ENCODE data around the gene GOPC. TPM values are rescaled to one million over a fixed set of nuclear protein-coding genes. Genes with fewer than 3 reads are reported as not detected.
A peak's percentile ranks its signal among the peaks of the same experiment; 100 is the strongest.

Gene GOPC
- total RNA-seq, 4 donors from 2014 or later: 20.5 to 34.1 (median 24.2) TPM

DNA sequence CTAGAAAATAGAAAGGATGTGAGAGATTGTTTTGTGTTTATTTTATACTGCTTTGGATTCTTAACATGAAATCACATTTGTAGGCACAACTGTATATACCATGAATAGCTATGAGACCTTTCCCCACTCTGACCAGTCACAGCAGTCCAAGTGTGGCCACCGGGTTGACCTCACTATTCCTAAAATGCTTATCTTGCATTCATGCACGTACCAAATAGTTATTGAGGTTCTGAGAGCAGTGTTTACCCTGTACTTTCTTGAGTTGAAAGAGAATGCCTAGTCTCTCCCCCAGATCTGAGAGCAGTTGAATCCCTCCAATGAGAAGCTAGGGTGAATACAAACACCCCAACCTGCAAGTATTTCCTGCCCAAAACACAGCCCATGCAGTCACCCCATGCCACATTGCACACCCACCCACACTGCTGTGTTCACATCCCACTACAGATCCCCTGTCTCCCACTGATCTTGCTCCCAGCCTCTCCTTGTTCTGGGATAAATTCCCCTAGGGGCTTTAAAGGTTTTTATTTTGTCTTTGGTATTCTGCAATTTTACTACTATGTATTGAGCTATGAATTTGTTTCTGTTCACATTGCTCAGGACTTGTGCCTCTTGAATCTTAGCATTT lies 51.6 kb downstream of the GOPC start:
- Histone ChIP-seq H3K9me3 (no peaks in the 10 kb centered on the region), H3K4me1 (peaks cover 0 to 18% (median 3%) of the 10 kb centered on the region in 3 donors), H3K36me3 (peaks cover 0 to under 1% of the 10 kb centered on the region in 2 donors), H3K27me3 (no peaks in the 10 kb centered on the region), H3K4me3 (no peak overlapping the region), H3K27ac (no peak overlapping the region)
- ATAC-seq: no peak
- 80 to 92% methylated on average over 2 of the region's 2 CpGs for WGBS, 2 donors (ENCODE audit: low coverage in 1 of 2)
- TF ChIP-seq EP300 (IDR thresholded peaks at IDR 0.05) (no peak), POLR2A (IDR thresholded peaks at IDR 0.05) (no peak)

GRCh38 chr6:117550078-117550600 lies 52.2 kb downstream of the GOPC start:
- WGBS, 2 donors (ENCODE audit: low coverage in 1 of 2): 94 to 97% methylated on average over 2 to 3 of the region's 3 CpGs
- Histone ChIP-seq H3K27ac (no peak overlapping the region), H3K36me3 (peaks cover 0 to 6% of the 10 kb centered on the region in 2 donors), H3K27me3 (no peaks in the 10 kb centered on the region), H3K4me1 (peaks cover 0 to 17% (median 3%) of the 10 kb centered on the region in 3 donors), H3K9me3 (no peaks in the 10 kb centered on the region), H3K4me3 (no peak overlapping the region)
- no peak for TF ChIP-seq CTCF (IDR thresholded peaks at IDR 0.05)
- no peak for TF ChIP-seq EP300 (IDR thresholded peaks at IDR 0.05)
- no peak for TF ChIP-seq POLR2A (IDR thresholded peaks at IDR 0.05)
- TF ChIP-seq POLR2AphosphoS5 (IDR thresholded peaks at IDR 0.05): no peak
- ATAC-seq: no peak

DNA sequence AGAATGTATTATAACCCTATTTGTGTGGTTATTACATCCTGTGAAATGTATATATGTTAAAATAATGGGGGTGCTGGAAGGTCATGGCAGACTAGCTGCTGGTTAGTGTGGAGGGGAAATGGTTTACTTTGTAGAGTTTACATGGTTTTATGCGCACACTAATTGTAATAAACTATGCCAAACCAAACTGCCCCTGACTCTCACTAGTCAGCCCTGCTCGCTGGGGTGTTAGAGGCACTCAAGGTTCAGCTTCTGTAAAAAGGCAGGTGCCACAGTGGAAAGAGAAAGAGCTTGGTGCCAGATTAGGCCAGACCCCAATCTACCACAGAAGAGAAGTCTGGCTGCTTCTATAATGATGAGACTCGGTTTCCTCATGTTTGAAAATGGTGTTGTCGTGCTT lies 52.7 kb downstream of the GOPC start:
- TF ChIP-seq CTCF (IDR thresholded peaks at IDR 0.05): no peak
- TF ChIP-seq POLR2AphosphoS5 (IDR thresholded peaks at IDR 0.05): no peak
- TF ChIP-seq EP300 (IDR thresholded peaks at IDR 0.05): no peak
- TF ChIP-seq POLR2A (IDR thresholded peaks at IDR 0.05): no peak
- 96% methylated on average over 4 of the region's 4 CpGs; no CpG with 5 or more reads in 1 of the 2 donors for WGBS, 2 donors (ENCODE audit: low coverage in 1 of 2)
- no peak overlapping the region for H3K4me3 ChIP-seq
- H3K27me3 ChIP-seq: no peaks in the 10 kb centered on the region
- H3K9me3 ChIP-seq: no peaks in the 10 kb centered on the region
- peaks cover 0 to 11% of the 10 kb centered on the region in 2 donors for H3K36me3 ChIP-seq
- peaks cover 0 to 17% (median 3%) of the 10 kb centered on the region in 3 donors for H3K4me1 ChIP-seq
- H3K27ac ChIP-seq: no peak overlapping the region
- no peak for ATAC-seq

GRCh38 chr6:117548797-117549301 lies 53.5 kb downstream of the GOPC start:
- WGBS, 2 donors (ENCODE audit: low coverage in 1 of 2): 74 to 82% methylated on average over 4 to 8 of the region's 8 CpGs
- H3K9me3 ChIP-seq: no peaks in the 10 kb centered on the region
- ATAC-seq: no peak
- peaks cover 0 to 19% of the 10 kb centered on the region in 2 donors for H3K36me3 ChIP-seq
- peaks cover 0 to 17% (median 3%) of the 10 kb centered on the region in 3 donors for H3K4me1 ChIP-seq
- H3K27me3 ChIP-seq: no peaks in the 10 kb centered on the region
- H3K27ac ChIP-seq: no peak overlapping the region
- no peak for TF ChIP-seq CTCF (IDR thresholded peaks at IDR 0.05)
- TF ChIP-seq EP300 (IDR thresholded peaks at IDR 0.05): no peak
- TF ChIP-seq POLR2AphosphoS5 (IDR thresholded peaks at IDR 0.05): no peak
- TF ChIP-seq POLR2A (IDR thresholded peaks at IDR 0.05): no peak
- H3K4me3 ChIP-seq: no peak overlapping the region

GRCh38 chr6:117547688-117548621 lies 54.4 kb downstream of the GOPC start:
- H3K36me3 ChIP-seq: peaks cover 0 to 20% of the 10 kb centered on the region in 2 donors
- peak in 2 of 4 experiments; percentile 5 to 35 for TF ChIP-seq CTCF (IDR thresholded peaks at IDR 0.05)
- no peak for TF ChIP-seq POLR2AphosphoS5 (IDR thresholded peaks at IDR 0.05)
- TF ChIP-seq EP300 (IDR thresholded peaks at IDR 0.05): no peak
- TF ChIP-seq POLR2A (IDR thresholded peaks at IDR 0.05): no peak
- peak overlapping the region; percentile 42 to 54 for H3K4me3 ChIP-seq
- 20 to 70% methylated on average over 2 to 15 of the region's 64 CpGs for whole genome bisulfite sequencing, 2 donors (ENCODE audit: low coverage in 1 of 2)
- no peaks in the 10 kb centered on the region for H3K27me3 ChIP-seq
- peaks cover 0 to 17% (median 3%) of the 10 kb centered on the region in 3 donors for H3K4me1 ChIP-seq
- H3K27ac ChIP-seq: peak overlapping the region in 3 of 4 donors; percentile 56 to 70 (median 58)
- ATAC-seq: peak; percentile 75
- H3K9me3 ChIP-seq: no peaks in the 10 kb centered on the region

All from gastroesophageal sphincter (tissue), 4 donors.